Ascending aorta (tissue), 2 donors: Measurements from ENCODE around the gene FAM111B. TPM values are rescaled to one million over a fixed set of nuclear protein-coding genes. Genes with fewer than 3 reads are reported as not detected.
"Not testable (repeated sequence)": the region's sequence is repeated elsewhere in the genome, so short reads cannot be mapped to it uniquely, and the experiment has no call there.

Experiments used
- DNase-seq, 2 donors: peaks; one replicate each; pipeline ENCODE4 v3.0.0-alpha.2; 2019; ENCODE audit warnings: low spot score in 2 of 2
- H3K27ac ChIP-seq, 2 donors: fragments of 200-600 bp; sonication (generic); one replicate each; pipeline ENCODE4 v1.5.1; 2016 to 2017; ENCODE audit warnings: mild to moderate bottlenecking in 1 of 2
- H3K27me3 ChIP-seq: fragments of 200-600 bp; sonication (generic); one replicate; pipeline ENCODE4 v1.5.1; 2017
- H3K36me3 ChIP-seq, 2 donors: fragments of 200-600 bp; sonication (generic); one replicate each; pipeline ENCODE4 v1.5.1; 2016
- H3K4me1 ChIP-seq, 2 donors: fragments of 200-600 bp; sonication (generic); one replicate each; pipeline ENCODE4 v1.5.1; 2016 to 2017; ENCODE audit warnings: mild to moderate bottlenecking in 1 of 2
- H3K4me3 ChIP-seq, 2 donors: fragments of 200-600 bp; sonication (generic); one replicate each; pipeline ENCODE4 v1.5.1; 2016 to 2017; ENCODE audit warnings: mild to moderate bottlenecking in 1 of 2
- H3K9me3 ChIP-seq, 2 donors: fragments of 200-600 bp; sonication (generic); one replicate each; pipeline ENCODE4 v1.5.1; 2016
- intact Hi-C: fragments of 100-400 bp; cut with DNase I; formaldehyde crosslinking; loops from one replicate; pipeline ENCODE4 v1.15.1; 2023
- total RNA-seq: library from RNA; depleted of rRNA; stranded (reverse); fragments of >200 nt; gene quantifications from one replicate; pipeline ENCODE4 v1.1.0, GENCODE V29; 2016
- TF ChIP-seq, protein P1 (sequence below), 3 experiments: fragments of 200-600 bp in 2 of 3; fragments of 450-650 bp in 1 of 3; sonication (generic) in 2 of 3; IDR thresholded peaks; one replicate each; pipeline ENCODE4 v1.5.1; 2016 to 2019; ENCODE audit warnings: antibody characterized with exemption in 3 of 3, mild to moderate bottlenecking in 1 of 3, moderate library complexity in 1 of 3

The FAM111B gene, protein sequence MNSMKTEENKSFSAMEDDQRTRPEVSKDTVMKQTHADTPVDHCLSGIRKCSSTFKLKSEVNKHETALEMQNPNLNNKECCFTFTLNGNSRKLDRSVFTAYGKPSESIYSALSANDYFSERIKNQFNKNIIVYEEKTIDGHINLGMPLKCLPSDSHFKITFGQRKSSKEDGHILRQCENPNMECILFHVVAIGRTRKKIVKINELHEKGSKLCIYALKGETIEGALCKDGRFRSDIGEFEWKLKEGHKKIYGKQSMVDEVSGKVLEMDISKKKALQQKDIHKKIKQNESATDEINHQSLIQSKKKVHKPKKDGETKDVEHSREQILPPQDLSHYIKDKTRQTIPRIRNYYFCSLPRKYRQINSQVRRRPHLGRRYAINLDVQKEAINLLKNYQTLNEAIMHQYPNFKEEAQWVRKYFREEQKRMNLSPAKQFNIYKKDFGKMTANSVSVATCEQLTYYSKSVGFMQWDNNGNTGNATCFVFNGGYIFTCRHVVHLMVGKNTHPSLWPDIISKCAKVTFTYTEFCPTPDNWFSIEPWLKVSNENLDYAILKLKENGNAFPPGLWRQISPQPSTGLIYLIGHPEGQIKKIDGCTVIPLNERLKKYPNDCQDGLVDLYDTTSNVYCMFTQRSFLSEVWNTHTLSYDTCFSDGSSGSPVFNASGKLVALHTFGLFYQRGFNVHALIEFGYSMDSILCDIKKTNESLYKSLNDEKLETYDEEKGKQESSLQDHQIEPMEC
- not detected for total RNA-seq

- Histone ChIP-seq H3K36me3 (no peaks in the 10 kb centered on the region), H3K9me3 (no peaks in the 10 kb centered on the region), H3K27ac (peak within 1 kb of the TSS in 1 of 2 donors; percentile 46), H3K4me3 (peak within 1 kb of the TSS; percentile 40 to 72), H3K27me3 (no peaks in the 10 kb centered on the region), H3K4me1 (peaks cover 2 to 6% of the 10 kb centered on the region in 2 donors)
- peak; percentile 30 to 86 for DNase-seq
- TF ChIP-seq, protein P1, sequence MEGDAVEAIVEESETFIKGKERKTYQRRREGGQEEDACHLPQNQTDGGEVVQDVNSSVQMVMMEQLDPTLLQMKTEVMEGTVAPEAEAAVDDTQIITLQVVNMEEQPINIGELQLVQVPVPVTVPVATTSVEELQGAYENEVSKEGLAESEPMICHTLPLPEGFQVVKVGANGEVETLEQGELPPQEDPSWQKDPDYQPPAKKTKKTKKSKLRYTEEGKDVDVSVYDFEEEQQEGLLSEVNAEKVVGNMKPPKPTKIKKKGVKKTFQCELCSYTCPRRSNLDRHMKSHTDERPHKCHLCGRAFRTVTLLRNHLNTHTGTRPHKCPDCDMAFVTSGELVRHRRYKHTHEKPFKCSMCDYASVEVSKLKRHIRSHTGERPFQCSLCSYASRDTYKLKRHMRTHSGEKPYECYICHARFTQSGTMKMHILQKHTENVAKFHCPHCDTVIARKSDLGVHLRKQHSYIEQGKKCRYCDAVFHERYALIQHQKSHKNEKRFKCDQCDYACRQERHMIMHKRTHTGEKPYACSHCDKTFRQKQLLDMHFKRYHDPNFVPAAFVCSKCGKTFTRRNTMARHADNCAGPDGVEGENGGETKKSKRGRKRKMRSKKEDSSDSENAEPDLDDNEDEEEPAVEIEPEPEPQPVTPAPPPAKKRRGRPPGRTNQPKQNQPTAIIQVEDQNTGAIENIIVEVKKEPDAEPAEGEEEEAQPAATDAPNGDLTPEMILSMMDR (IDR thresholded peaks at IDR 0.05) = no peak
- intact Hi-C loops = loop anchor here (2.0 kb wide), 1 partner anchor 36 kb away; the partner anchor contains the start of gene FAM111A
These were observed at the start of gene FAM111B for GRCh38 chr11:59106363-59107336. Gene FAM111B (plus strand): TSS chr11:59107237. CDS start chr11:59109626, 2,389 bp downstream.

DNA sequence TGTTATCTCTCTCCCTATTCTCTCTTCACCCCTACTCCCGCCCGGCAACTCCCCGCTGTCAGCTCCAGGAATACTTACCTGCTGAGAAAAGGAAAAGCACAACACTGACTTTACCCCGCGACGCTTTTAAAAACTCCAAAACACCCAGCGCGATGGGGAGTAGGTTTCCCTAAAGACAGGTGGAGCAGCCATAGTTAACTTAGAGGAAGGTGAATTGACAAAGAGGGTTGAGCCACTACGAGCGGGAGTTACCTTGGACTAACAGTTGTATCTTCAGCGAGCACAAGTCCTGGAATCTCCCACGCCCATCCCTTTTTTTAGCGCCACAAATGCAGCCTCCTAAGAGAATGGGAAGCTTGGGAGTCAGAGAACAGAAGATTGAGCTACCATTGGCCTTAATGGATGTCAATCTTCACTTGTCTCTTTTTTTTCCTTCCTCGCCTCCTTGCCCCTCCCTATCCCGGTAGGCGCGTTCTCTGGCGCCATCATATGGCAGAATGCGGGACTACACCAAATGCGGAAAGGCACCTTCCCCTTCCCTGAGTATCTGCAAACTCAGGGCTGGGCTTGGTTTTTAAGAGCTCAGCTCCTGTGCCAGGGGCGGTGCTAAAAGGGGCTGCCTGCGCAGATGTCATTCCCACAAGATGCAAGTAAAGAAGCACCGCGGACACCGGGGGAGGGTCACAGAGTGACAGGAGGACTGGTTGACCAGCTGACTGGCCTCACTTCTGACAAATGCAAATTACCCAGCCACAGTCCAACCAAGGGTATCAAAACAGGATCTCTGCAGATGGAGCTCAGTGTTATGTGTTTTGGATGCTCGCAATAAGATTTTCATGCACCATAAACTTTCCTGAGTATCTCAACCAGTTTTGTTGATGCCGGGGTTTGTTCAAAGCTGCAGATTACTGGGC is 48.7 kb upstream of the FAM111B start:
- H3K4me1 ChIP-seq, intact Hi-C loops, H3K36me3 ChIP-seq, H3K9me3 ChIP-seq, H3K27ac ChIP-seq, H3K27me3 ChIP-seq: not testable (repeated sequence)
- peak overlapping the region; percentile 36 to 41 for H3K4me3 ChIP-seq
- TF ChIP-seq, protein P1 (IDR thresholded peaks at IDR 0.05) = peak; percentile 33 to 65 (median 41)
- peak; percentile 36 to 75 for DNase-seq

- DNase-seq, intact Hi-C loops, H3K4me3 ChIP-seq, H3K27ac ChIP-seq, H3K27me3 ChIP-seq, H3K4me1 ChIP-seq, H3K9me3 ChIP-seq, H3K36me3 ChIP-seq: not testable (repeated sequence)
These were observed 46.9 kb upstream of the FAM111B start for GRCh38 chr11:59060096-59060495.

DNA sequence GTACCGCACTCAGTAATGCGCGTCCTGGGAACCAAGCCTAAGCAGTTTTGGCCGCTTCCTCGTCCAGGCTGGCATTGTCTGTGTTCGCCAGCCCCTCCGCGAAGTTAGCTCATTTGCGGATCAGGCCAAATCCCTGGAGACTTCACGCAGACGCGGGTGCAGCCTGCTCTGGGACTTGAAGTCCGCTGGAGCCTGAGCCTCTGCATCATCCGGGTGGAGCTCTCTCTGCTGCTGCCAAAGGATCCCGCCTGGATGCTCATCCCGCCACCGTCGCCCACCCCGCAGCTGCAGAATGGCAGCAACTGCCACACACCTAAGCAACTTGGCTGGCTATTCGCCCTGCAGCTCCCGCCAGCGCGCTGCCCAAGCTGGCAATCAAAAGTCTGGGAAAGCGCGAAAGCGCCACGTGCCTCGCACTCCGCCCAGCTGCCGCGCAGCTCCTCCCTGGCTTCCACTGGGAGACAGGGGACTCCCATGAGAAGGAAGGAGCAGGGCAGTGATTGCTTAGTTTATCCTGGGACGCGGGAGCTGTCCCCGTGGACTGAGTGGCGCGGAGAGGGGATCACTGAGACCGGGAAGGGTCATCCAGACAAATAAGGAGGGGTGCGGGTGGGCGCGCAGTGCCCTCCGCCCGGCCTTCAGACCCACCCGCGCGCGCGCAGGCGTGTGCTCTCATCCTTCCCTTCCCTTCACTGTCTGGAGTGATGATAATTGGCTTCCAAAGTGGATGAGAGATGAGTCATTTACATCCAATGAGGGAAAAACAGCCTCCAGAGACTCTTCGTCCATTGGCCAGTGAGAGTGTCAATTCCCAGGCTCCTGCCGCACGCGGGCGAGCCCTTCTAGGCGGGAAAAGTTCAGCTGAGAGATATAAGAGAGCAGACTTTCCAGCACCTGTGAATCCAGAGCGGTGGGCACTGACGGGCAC is 44.2 kb upstream of the FAM111B start:
- Histone ChIP-seq H3K4me1 (no peaks in the 10 kb centered on the region), H3K4me3 (no peak overlapping the region), H3K27me3 (no peaks in the 10 kb centered on the region), H3K36me3 (no peaks in the 10 kb centered on the region), H3K27ac (no peak overlapping the region), H3K9me3 (no peaks in the 10 kb centered on the region)
- no peak for DNase-seq
- intact Hi-C loops = no loop called here
- TF ChIP-seq, protein P1 (IDR thresholded peaks at IDR 0.05) = no peak

DNA sequence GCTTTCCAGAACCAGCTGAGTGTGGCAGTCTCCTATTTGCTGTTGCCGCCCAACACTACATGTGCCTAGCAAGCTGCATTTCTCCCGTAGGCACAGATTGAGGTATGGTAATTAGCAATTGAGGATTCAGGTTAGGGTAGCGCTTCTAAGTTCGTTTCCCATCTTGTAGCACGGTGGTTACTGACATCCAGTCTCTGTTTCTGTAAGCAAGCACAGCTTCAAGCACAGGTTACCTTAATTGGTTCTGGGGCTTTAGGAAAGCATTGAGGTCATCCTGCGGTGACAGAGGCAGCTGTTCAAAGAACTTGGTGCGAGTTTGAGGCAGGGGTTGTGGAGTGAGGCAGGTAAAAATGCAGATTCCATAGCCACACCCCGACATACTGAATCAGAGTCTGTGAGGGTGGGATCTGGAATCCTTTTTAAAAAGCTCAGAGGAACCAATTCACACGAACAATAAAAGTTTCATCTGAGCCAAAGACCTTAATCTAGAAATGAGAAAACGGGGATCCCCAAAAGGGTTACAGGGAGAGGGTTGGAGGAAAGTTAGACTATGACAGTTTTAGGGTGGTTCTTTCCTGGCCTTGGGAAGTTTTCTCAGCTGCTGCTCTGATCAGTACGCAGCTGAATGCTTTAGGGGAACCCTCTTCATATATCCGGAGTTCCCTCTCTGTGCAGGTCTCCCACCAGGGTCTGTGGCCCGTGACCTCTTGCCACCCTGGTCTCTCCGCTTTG is 42.9 kb upstream of the FAM111B start:
- H3K27me3 ChIP-seq, intact Hi-C loops: not testable (repeated sequence)

More for the DNA sequence above, 42.9 kb upstream of the FAM111B start:
- not testable (repeated sequence) for H3K4me3 ChIP-seq, H3K4me1 ChIP-seq, H3K36me3 ChIP-seq, H3K27ac ChIP-seq, DNase-seq, H3K9me3 ChIP-seq
